ENCODE measurements around the gene TREM1. TPM values are rescaled to one million over a fixed set of nuclear protein-coding genes. Genes with fewer than 3 reads are reported as not detected.

The TREM1 gene
- total and polyA plus RNA-seq, 4 experiments from 2014 or later: not detected

DNA sequence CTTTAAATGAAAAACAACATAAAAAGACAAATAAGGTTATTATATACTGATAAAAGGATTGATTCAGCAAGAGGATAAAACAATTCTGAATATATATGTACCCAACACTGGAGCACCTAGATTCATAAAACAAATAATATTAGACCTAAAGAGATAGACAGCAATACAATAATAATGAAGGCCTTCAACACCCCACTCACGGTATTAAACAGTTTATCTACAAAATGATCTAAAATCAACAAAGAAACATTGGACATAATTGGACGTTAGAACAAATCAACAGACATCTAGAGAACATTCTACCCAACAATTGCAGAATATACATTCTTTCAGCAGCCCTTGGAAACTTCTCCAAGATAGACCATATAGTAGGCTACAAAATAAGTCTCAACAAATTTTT, 24.1 kb downstream of the TREM1 start:
- DNase-seq: no peak
- Histone ChIP-seq H3K36me3 (ENCODE audit: insufficient read depth, low read length) (no peaks in the 10 kb centered on the region), H3K27me3 (ENCODE audit: insufficient read depth, low read length) (no peaks in the 10 kb centered on the region), H3K27ac (ENCODE audit: low read depth, low read length) (no peak overlapping the region), H3K9me3 (ENCODE audit: control insufficient read depth in 1 of 2, low read length in 2 of 2) (peaks cover 0 to 7% of the 10 kb centered on the region in 2 donors), H3K4me1 (ENCODE audit: insufficient read depth, low read length) (no peaks in the 10 kb centered on the region), H3K4me3 (ENCODE audit: low read length in 2 of 2) (no peak overlapping the region)
- Mint-ChIP-seq H3K9me3 (peaks cover 2 to 56% (median 39%) of the 10 kb centered on the region in 8 donors), H3K27ac (no peak overlapping the region), H3K4me3 (no peak overlapping the region), H3K4me1 (no peaks in the 10 kb centered on the region), H3K27me3 (peaks cover 2% of the 10 kb centered on the region in 2 donors), H3K36me3 (peaks cover 5 to 10% of the 10 kb centered on the region in 2 donors)
- CTCF ChIA-PET (ENCODE audit: partially characterized antibody): no interaction called here
- intact Hi-C loops (cut with micrococcal nuclease): no loop called here
- POLR2A ChIA-PET (ENCODE audit: partially characterized antibody): no interaction called here

DNA sequence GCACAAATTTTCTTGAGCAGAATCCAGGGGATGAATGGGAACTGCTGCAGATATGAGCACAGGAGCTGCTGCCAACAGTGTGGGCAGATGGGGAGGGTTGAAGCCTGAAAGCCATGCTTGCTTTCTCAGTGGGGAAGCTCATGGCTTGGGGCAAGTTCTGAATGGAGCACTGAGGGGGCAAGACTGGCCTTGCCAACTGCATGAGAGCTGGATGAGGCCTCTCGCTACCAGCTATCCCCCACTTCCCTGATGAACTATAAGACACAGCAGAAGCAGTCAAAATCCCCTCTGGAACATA, 28.3 kb downstream of the TREM1 start:
- no peaks in the 10 kb centered on the region for H3K4me1 ChIP-seq (ENCODE audit: insufficient read depth, low read length)
- Mint-ChIP-seq H3K4me3 (no peak overlapping the region), H3K27me3 (peaks cover 4 to 6% of the 10 kb centered on the region in 2 donors), H3K4me1 (peaks cover 0 to 2% (median 0%) of the 10 kb centered on the region in 4 donors), H3K27ac (no peak overlapping the region), H3K9me3 (peaks cover 2 to 48% (median 31%) of the 10 kb centered on the region in 8 donors), H3K36me3 (peaks cover 5 to 8% of the 10 kb centered on the region in 2 donors)
- no peaks in the 10 kb centered on the region for H3K36me3 ChIP-seq (ENCODE audit: insufficient read depth, low read length)
- no peak for DNase-seq
- no peak overlapping the region for H3K4me3 ChIP-seq (ENCODE audit: low read length in 2 of 2)
- POLR2A ChIA-PET (ENCODE audit: partially characterized antibody): no interaction called here
- H3K27ac ChIP-seq (ENCODE audit: low read depth, low read length): no peak overlapping the region
- H3K27me3 ChIP-seq (ENCODE audit: insufficient read depth, low read length): no peaks in the 10 kb centered on the region
- intact Hi-C loops (cut with micrococcal nuclease): no loop called here
- peaks cover 0 to 7% of the 10 kb centered on the region in 2 donors for H3K9me3 ChIP-seq (ENCODE audit: control insufficient read depth in 1 of 2, low read length in 2 of 2)
- CTCF ChIA-PET (ENCODE audit: partially characterized antibody): interaction anchor here (1.0 kb wide), 1 partner anchor 20 kb away, joined by 4 read pairs; no protein-coding TSS in a partner anchor

DNA sequence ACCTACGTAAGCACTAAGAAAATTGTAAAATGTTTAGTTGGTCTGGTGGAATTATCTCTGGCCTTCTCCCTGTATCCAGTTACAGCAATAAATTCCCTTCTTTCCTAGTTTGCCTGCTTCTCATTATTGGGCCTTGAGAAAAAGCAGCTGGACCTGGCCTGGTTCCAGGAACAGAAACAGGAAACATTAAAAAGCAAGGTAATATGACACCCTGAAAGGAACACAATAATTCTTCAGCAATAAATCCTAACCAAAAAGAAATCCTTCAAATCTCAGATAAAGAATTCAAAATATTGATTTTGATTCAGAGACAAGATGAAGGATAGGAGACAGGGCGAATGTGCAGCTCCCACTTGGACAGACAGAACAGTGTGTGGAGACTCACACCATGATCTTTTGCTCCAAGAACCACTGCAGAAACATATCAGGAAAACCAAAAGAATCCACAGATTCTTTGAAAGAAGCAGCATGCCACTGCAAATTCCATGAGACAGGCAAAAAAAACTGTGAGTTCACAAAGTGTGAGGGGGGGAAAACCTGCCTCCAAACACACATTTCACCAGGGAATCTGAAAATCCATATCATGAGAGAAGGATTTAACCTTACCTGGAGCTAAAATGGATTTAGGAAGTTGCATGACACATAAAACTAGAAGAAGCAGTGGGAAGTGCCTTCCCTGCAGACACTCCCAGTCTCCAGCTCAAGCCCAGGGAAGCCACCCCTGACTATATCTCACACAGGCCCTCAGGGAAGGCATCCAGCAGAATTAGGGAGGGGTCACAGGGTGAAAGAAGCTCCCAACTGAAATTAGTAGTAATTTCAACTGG, 28.9 kb downstream of the TREM1 start:
- no peak overlapping the region for H3K27ac ChIP-seq (ENCODE audit: low read depth, low read length)
- POLR2A ChIA-PET (ENCODE audit: partially characterized antibody): no interaction called here
- CTCF ChIA-PET (ENCODE audit: partially characterized antibody): no interaction called here
- H3K27me3 Mint-ChIP-seq: peaks cover 5 to 6% of the 10 kb centered on the region in 2 donors
- intact Hi-C loops (cut with micrococcal nuclease): no loop called here
- peaks cover 0 to 7% of the 10 kb centered on the region in 2 donors for H3K9me3 ChIP-seq (ENCODE audit: control insufficient read depth in 1 of 2, low read length in 2 of 2)
- H3K36me3 ChIP-seq (ENCODE audit: insufficient read depth, low read length): no peaks in the 10 kb centered on the region
- H3K9me3 Mint-ChIP-seq: peaks cover 2 to 43% (median 29%) of the 10 kb centered on the region in 8 donors
- H3K36me3 Mint-ChIP-seq: peaks cover 5 to 6% of the 10 kb centered on the region in 2 donors
- DNase-seq: no peak
- no peak overlapping the region for H3K4me3 Mint-ChIP-seq
- no peaks in the 10 kb centered on the region for H3K4me1 ChIP-seq (ENCODE audit: insufficient read depth, low read length)
- peaks cover 0 to 2% (median 0%) of the 10 kb centered on the region in 4 donors for H3K4me1 Mint-ChIP-seq
- H3K27me3 ChIP-seq (ENCODE audit: insufficient read depth, low read length): no peaks in the 10 kb centered on the region
- no peak overlapping the region for H3K4me3 ChIP-seq (ENCODE audit: low read length in 2 of 2)
- H3K27ac Mint-ChIP-seq: no peak overlapping the region

DNA sequence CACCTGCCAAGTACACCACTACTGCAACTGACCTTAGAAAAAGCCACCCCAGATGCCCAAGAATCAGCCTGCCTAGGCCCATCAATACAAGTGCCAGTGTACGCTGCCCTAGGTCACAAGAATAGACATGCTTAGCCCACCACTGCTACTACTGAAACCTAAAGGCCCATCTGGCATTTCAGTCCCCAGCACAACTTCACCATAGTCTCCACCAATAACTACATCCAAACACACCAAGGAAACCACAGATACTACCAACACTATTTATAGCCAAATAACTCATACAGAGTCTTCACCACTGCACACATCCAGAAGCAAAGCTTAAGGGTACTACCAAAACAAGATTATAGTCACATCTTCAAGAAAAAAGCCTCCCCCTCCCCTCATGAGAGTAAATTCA, 30.1 kb downstream of the TREM1 start:
- intact Hi-C loops (cut with micrococcal nuclease): no loop called here
- no peak overlapping the region for H3K4me3 ChIP-seq (ENCODE audit: low read length in 2 of 2)
- ChIA-PET POLR2A (ENCODE audit: partially characterized antibody) (no interaction called here), CTCF (ENCODE audit: partially characterized antibody) (no interaction called here)
- no peak for DNase-seq
- H3K27me3 ChIP-seq (ENCODE audit: insufficient read depth, low read length): no peaks in the 10 kb centered on the region
- Mint-ChIP-seq H3K27ac (no peak overlapping the region), H3K36me3 (peaks cover 3 to 6% of the 10 kb centered on the region in 2 donors), H3K9me3 (peaks cover 0 to 31% (median 17%) of the 10 kb centered on the region in 8 donors), H3K27me3 (peaks cover 3 to 7% of the 10 kb centered on the region in 2 donors), H3K4me1 (peaks cover 0 to 2% (median 0%) of the 10 kb centered on the region in 4 donors), H3K4me3 (no peak overlapping the region)
- no peaks in the 10 kb centered on the region for H3K4me1 ChIP-seq (ENCODE audit: insufficient read depth, low read length)
- no peaks in the 10 kb centered on the region for H3K36me3 ChIP-seq (ENCODE audit: insufficient read depth, low read length)
- H3K27ac ChIP-seq (ENCODE audit: low read depth, low read length): no peak overlapping the region
- H3K9me3 ChIP-seq (ENCODE audit: control insufficient read depth in 1 of 2, low read length in 2 of 2): peaks cover 0 to 7% of the 10 kb centered on the region in 2 donors

DNA sequence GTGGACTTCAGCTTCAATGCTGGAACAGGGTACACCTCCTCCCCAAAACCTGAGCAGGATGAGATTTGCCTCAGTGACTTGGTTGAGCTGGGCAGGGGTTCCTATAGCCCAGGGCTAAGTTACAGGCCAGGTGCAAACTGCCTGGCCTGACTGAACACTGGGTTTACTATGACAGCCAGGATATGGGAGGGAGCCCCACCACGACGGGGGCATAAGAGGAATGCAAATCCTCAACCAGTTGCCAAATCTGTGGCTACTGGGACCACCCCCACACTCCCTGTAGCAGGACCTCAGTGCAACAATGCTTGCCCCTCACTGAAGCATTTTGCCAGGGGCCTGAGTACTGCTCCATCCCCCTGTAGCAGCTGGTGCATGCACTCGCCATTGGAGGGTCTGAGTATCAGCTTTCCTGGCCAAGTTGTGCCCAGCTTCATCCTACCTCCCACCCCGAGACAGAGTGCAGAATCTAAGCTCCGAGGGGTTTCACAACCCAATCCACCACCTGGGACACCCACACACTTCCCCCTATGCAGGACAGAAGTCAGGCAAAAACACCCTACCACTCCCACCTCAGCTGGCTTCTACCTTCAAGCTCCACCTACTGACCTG, 30.7 kb downstream of the TREM1 start:
- peaks cover 3 to 7% of the 10 kb centered on the region in 2 donors for H3K27me3 Mint-ChIP-seq
- H3K4me3 Mint-ChIP-seq: no peak overlapping the region
- POLR2A ChIA-PET (ENCODE audit: partially characterized antibody): no interaction called here
- H3K4me1 ChIP-seq (ENCODE audit: insufficient read depth, low read length): no peaks in the 10 kb centered on the region
- DNase-seq: no peak
- intact Hi-C loops (cut with micrococcal nuclease): no loop called here
- H3K36me3 Mint-ChIP-seq: peaks cover 3 to 6% of the 10 kb centered on the region in 2 donors
- peaks cover 0 to 2% (median 0%) of the 10 kb centered on the region in 4 donors for H3K4me1 Mint-ChIP-seq
- H3K27me3 ChIP-seq (ENCODE audit: insufficient read depth, low read length): peaks cover 3% of the 10 kb centered on the region
- no peak overlapping the region for H3K27ac ChIP-seq (ENCODE audit: low read depth, low read length)
- H3K36me3 ChIP-seq (ENCODE audit: insufficient read depth, low read length): no peaks in the 10 kb centered on the region
- no peak overlapping the region for H3K27ac Mint-ChIP-seq
- peaks cover 0 to 25% (median 12%) of the 10 kb centered on the region in 8 donors for H3K9me3 Mint-ChIP-seq
- H3K9me3 ChIP-seq (ENCODE audit: control insufficient read depth in 1 of 2, low read length in 2 of 2): peaks cover 0 to 4% of the 10 kb centered on the region in 2 donors
- CTCF ChIA-PET (ENCODE audit: partially characterized antibody): no interaction called here
- H3K4me3 ChIP-seq (ENCODE audit: low read length in 2 of 2): no peak overlapping the region

DNA sequence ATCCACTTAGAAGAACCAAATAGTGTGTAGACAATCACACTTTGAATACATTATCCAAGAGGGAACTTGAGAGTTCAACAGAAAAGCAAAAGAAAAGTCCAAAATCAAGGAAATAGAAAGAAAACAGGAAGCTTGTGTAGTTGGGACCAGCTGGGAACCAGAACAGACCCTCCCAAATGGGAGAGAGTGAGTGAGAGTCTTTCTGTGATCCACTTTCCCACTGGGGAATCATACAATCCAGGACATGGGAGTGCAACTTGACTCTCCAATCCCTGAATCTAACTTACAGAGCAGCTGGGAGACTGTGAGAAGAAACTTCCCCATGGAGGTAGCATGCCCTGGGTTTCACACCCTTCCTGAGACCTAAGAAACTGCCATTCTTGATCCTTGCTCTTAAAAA, 31.4 kb downstream of the TREM1 start:
- Mint-ChIP-seq H3K36me3 (peaks cover 2 to 6% of the 10 kb centered on the region in 2 donors), H3K27me3 (peaks cover 3 to 6% of the 10 kb centered on the region in 2 donors), H3K4me3 (no peak overlapping the region), H3K4me1 (peaks cover 0 to 2% (median 0%) of the 10 kb centered on the region in 4 donors), H3K9me3 (peaks cover 0 to 22% (median 8%) of the 10 kb centered on the region in 8 donors), H3K27ac (no peak overlapping the region)
- intact Hi-C loops (cut with micrococcal nuclease): no loop called here
- CTCF ChIA-PET (ENCODE audit: partially characterized antibody): interaction anchor here (0.7 kb wide), 1 partner anchor 13 kb away, joined by 3 read pairs; no protein-coding TSS in a partner anchor
- Histone ChIP-seq H3K4me1 (ENCODE audit: insufficient read depth, low read length) (no peaks in the 10 kb centered on the region), H3K27ac (ENCODE audit: low read depth, low read length) (no peak overlapping the region), H3K9me3 (ENCODE audit: control insufficient read depth in 1 of 2, low read length in 2 of 2) (no peaks in the 10 kb centered on the region), H3K36me3 (ENCODE audit: insufficient read depth, low read length) (no peaks in the 10 kb centered on the region), H3K4me3 (ENCODE audit: low read length in 2 of 2) (no peak overlapping the region), H3K27me3 (ENCODE audit: insufficient read depth, low read length) (peaks cover 5% of the 10 kb centered on the region)
- POLR2A ChIA-PET (ENCODE audit: partially characterized antibody): no interaction called here
- no peak for DNase-seq

DNA sequence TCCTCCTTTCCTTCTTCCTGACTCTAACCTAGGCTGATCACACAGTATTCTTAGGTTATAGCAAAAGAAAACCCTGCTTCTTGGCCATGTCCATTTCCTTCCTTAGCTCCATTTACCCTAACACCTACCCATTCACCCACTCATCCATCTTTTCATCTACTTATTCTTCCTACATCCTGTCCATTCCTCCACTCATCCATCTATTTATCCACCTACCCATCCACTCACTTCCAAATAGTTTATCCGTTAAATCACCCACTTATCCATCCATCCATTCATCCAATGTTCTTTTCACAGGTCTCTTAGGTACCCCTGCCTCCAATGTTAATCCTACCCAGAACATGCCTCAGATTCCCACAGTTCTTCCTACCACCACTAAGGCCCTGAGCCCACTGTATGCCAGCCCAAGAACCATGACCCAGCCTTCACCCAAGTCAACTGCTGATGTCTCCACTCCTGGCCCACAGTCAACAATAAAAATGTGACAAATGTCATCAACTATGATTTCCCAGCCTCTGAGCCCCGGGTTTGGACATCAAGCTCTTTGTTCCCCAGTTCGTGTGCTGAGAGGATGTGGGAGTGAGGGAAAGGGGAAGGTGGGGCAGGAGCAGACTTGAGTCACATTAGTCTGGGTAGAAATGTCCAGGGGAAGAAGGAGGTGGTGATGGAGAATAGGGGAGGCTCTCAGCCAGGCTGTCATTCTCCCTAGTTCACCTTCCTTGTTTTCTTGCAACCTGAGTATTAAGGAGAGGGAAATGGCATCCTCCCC, 33.9 kb downstream of the TREM1 start:
- no peaks in the 10 kb centered on the region for H3K9me3 ChIP-seq (ENCODE audit: control insufficient read depth in 1 of 2, low read length in 2 of 2)
- Mint-ChIP-seq H3K9me3 (peaks cover 0 to 3% (median 0%) of the 10 kb centered on the region in 8 donors), H3K4me3 (no peak overlapping the region), H3K27me3 (peaks cover 3 to 5% of the 10 kb centered on the region in 2 donors), H3K27ac (peak overlapping the region in 1 of 7 donors; percentile 45), H3K4me1 (peaks cover 8 to 10% (median 9%) of the 10 kb centered on the region in 4 donors), H3K36me3 (no peaks in the 10 kb centered on the region)
- no peak overlapping the region for H3K27ac ChIP-seq (ENCODE audit: low read depth, low read length)
- no peak overlapping the region for H3K4me3 ChIP-seq (ENCODE audit: low read length in 2 of 2)
- POLR2A ChIA-PET (ENCODE audit: partially characterized antibody): no interaction called here
- intact Hi-C loops (cut with micrococcal nuclease): no loop called here
- DNase-seq: no peak
- peaks cover 5% of the 10 kb centered on the region for H3K27me3 ChIP-seq (ENCODE audit: insufficient read depth, low read length)
- no peaks in the 10 kb centered on the region for H3K36me3 ChIP-seq (ENCODE audit: insufficient read depth, low read length)
- CTCF ChIA-PET (ENCODE audit: partially characterized antibody): interaction anchor here (1.1 to 1.7 kb wide), 2 partner anchors 26 to 66 kb away, joined by 4 read pairs; no protein-coding TSS in a partner anchor
- peaks cover 4% of the 10 kb centered on the region for H3K4me1 ChIP-seq (ENCODE audit: insufficient read depth, low read length)

Measured in CD4-positive, alpha-beta memory T cell (primary cell).